Measurements from ENCODE around the gene CTIF. TPM values are rescaled to one million over a fixed set of nuclear protein-coding genes. Genes with fewer than 3 reads are reported as not detected.

The CTIF gene
- total RNA-seq, 1 donor from 2014 or later, result 26.4 TPM

GRCh38 chr18:48612917-48613316 is 74.1 kb downstream of the CTIF start:
- TF ChIP-seq CTCF (IDR thresholded peaks at IDR 0.05; ENCODE audit: unreplicated experiment), result no peak
- peaks cover 4% of the 10 kb centered on the region for H3K4me1 Mint-ChIP-seq (ENCODE audit: low read depth)
- H3K36me3 Mint-ChIP-seq (ENCODE audit: insufficient read depth), result no peaks in the 10 kb centered on the region
- no peaks in the 10 kb centered on the region for H3K9me3 Mint-ChIP-seq (ENCODE audit: low read depth)
- no peaks in the 10 kb centered on the region for H3K27me3 Mint-ChIP-seq
- no peak for DNase-seq (ENCODE audit: low spot score, unreplicated experiment)
- no peak overlapping the region for H3K27ac Mint-ChIP-seq
- no peak overlapping the region for H3K4me3 Mint-ChIP-seq (ENCODE audit: low read depth)

- Mint-ChIP-seq H3K36me3 (ENCODE audit: insufficient read depth) (no peaks in the 10 kb centered on the region), H3K4me3 (ENCODE audit: low read depth) (no peak overlapping the region), H3K27ac (no peak overlapping the region), H3K9me3 (ENCODE audit: low read depth) (no peaks in the 10 kb centered on the region), H3K27me3 (no peaks in the 10 kb centered on the region), H3K4me1 (ENCODE audit: low read depth) (peaks cover 4% of the 10 kb centered on the region)
- DNase-seq (ENCODE audit: low spot score, unreplicated experiment), result no peak
- TF ChIP-seq CTCF (IDR thresholded peaks at IDR 0.05; ENCODE audit: unreplicated experiment), result no peak
Observed at GRCh38 chr18:48613589-48614404, 75.0 kb downstream of the CTIF start.

GRCh38 chr18:48615566-48616401 is 77.0 kb downstream of the CTIF start:
- DNase-seq (ENCODE audit: low spot score, unreplicated experiment), result no peak
- Mint-ChIP-seq H3K27me3 (no peaks in the 10 kb centered on the region), H3K4me1 (ENCODE audit: low read depth) (peaks cover 4% of the 10 kb centered on the region), H3K36me3 (ENCODE audit: insufficient read depth) (no peaks in the 10 kb centered on the region), H3K4me3 (ENCODE audit: low read depth) (no peak overlapping the region), H3K27ac (no peak overlapping the region), H3K9me3 (ENCODE audit: low read depth) (no peaks in the 10 kb centered on the region)
- no peak for TF ChIP-seq CTCF (IDR thresholded peaks at IDR 0.05; ENCODE audit: unreplicated experiment)

- Mint-ChIP-seq H3K4me3 (ENCODE audit: low read depth) (no peak overlapping the region), H3K27me3 (no peaks in the 10 kb centered on the region), H3K9me3 (ENCODE audit: low read depth) (no peaks in the 10 kb centered on the region), H3K4me1 (ENCODE audit: low read depth) (peaks cover 4% of the 10 kb centered on the region), H3K36me3 (ENCODE audit: insufficient read depth) (no peaks in the 10 kb centered on the region), H3K27ac (no peak overlapping the region)
- no peak for TF ChIP-seq CTCF (IDR thresholded peaks at IDR 0.05; ENCODE audit: unreplicated experiment)
- DNase-seq (ENCODE audit: low spot score, unreplicated experiment), result no peak
Observed at GRCh38 chr18:48616484-48617255, 77.8 kb downstream of the CTIF start.
